H1 (cell line): ENCODE results near the gene LSM3. TPM values are rescaled to one million over a fixed set of nuclear protein-coding genes. Genes with fewer than 3 reads are reported as not detected.

Experiments
- CTCF ChIA-PET: fragments of 300-600 bp; sonication (Branson Sonifier 250); formaldehyde crosslinking; loops from one replicate; lab custom pipeline; 2021; ENCODE audit not compliant: partially characterized antibody; lab: Charles Lee
- POLR2A ChIA-PET: fragments of 300-600 bp; sonication (Branson Sonifier 250); formaldehyde crosslinking; loops from one replicate; lab custom pipeline; 2021; ENCODE audit warnings: inconsistent platforms; ENCODE audit not compliant: partially characterized antibody; lab: Charles Lee
- DNase-seq, 2 experiments: peaks; one replicate each; pipeline versions ENCODE4 v3.0.0 to v3.0.0-alpha.2; 2010 to 2022; ENCODE audit warnings: low spot score in 2 of 2, low read depth in 1 of 2, mixed read lengths in 1 of 2
- FAIRE-seq: peaks from 2 replicates; lab custom pipeline; 2011; peaks lifted over from hg19 to GRCh38; lab: Jason Lieb, UNC
- H2AFZ ChIP-seq: 2 replicates; pipeline ENCODE4 v1.8.1; 2012; ENCODE audit warnings: low read length, inconsistent platforms
- H2AK5ac ChIP-seq: 2 replicates; pipeline ENCODE4 v1.6.1; 2013; ENCODE audit warnings: low read depth, low read length
- H2BK120ac ChIP-seq: replicated peaks from 2 replicates; pipeline ENCODE3; 2013; ENCODE audit warnings: low read depth, low read length, inconsistent platforms
- H2BK12ac ChIP-seq: 2 replicates; pipeline ENCODE4 v1.6.1; 2013; ENCODE audit warnings: low read depth, low read length
- H2BK15ac ChIP-seq: 2 replicates; pipeline ENCODE4 v1.6.1; 2013; ENCODE audit warnings: low read length
- H2BK20ac ChIP-seq: 2 replicates; pipeline ENCODE4 v1.6.1; 2013; ENCODE audit warnings: low read length
- H2BK5ac ChIP-seq: 2 replicates; pipeline ENCODE4 v1.6.1; 2013; ENCODE audit warnings: low read depth, low read length
- H3K14ac ChIP-seq: 2 replicates; pipeline ENCODE4 v1.6.1; 2013; ENCODE audit warnings: inconsistent platforms; ENCODE audit not compliant: insufficient read length
- H3K18ac ChIP-seq: 2 replicates; pipeline ENCODE4 v1.6.1; 2013; ENCODE audit warnings: low read length; ENCODE audit errors: extremely low read depth
- H3K23ac ChIP-seq: 2 replicates; pipeline ENCODE4 v1.6.1; 2013; ENCODE audit warnings: inconsistent platforms; ENCODE audit not compliant: insufficient read length
- H3K23me2 ChIP-seq: 2 replicates; pipeline ENCODE4 v1.6.1; 2013; ENCODE audit warnings: low read depth, low read length
- H3K27ac ChIP-seq: 2 replicates; pipeline ENCODE4 v1.6.1; 2011; ENCODE audit warnings: low read depth, low read length, inconsistent platforms
- H3K27me3 ChIP-seq, 4 experiments: replicated peaks in 1 of 4; 1 replicate in 1 of 4; 2 replicates in 3 of 4; pipeline versions ENCODE4 v1.6.1 to v1.8.1; 2011 to 2013; ENCODE audit warnings: low read length in 3 of 4, mild to moderate bottlenecking in 3 of 4, inconsistent platforms in 2 of 4, mixed read lengths in 2 of 4, moderate library complexity in 1 of 4; ENCODE audit not compliant: control insufficient read depth in 3 of 4, insufficient read depth in 3 of 4; ENCODE audit errors: extremely low read depth in 1 of 4
- H3K36me3 ChIP-seq, 4 experiments: 2 replicates each; pipeline versions ENCODE4 v1.6.1 to v1.8.1; 2011 to 2013; ENCODE audit warnings: mild to moderate bottlenecking in 4 of 4, low read length in 3 of 4, moderate library complexity in 2 of 4, control low read depth in 1 of 4, inconsistent platforms in 1 of 4; ENCODE audit not compliant: insufficient read depth in 4 of 4, control insufficient read depth in 2 of 4
- H3K4ac ChIP-seq: replicated peaks from 2 replicates; pipeline ENCODE3; 2013; ENCODE audit warnings: low read length, low read depth, mixed read lengths, inconsistent platforms; ENCODE audit not compliant: insufficient read length
- H3K4me1 ChIP-seq, 4 experiments: replicated peaks in 1 of 4; 1 replicate in 1 of 4; 2 replicates in 3 of 4; pipeline versions ENCODE4 v1.6.1 to v1.8.1; 2011 to 2013; ENCODE audit warnings: low read length in 3 of 4, inconsistent platforms in 2 of 4, mixed read lengths in 1 of 4; ENCODE audit not compliant: insufficient read depth in 4 of 4, control insufficient read depth in 3 of 4
- H3K4me2 ChIP-seq, 2 experiments: 2 replicates each; pipeline versions ENCODE4 v1.6.1 to v1.8.1; 2011 to 2013; ENCODE audit warnings: low read depth in 2 of 2, low read length in 2 of 2, control low read depth in 1 of 2, inconsistent platforms in 1 of 2, mild to moderate bottlenecking in 1 of 2; ENCODE audit not compliant: insufficient read depth in 1 of 2
- H3K4me3 ChIP-seq, 4 experiments: fragments of 200-600, 300-600 bp in 1 of 4; sonication (generic), shearing (Covaris generic), sonication (Bioruptor Twin) in 1 of 4; 2 replicates each; pipeline versions ENCODE4 v1.5.1 to v1.8.1; 2011 to 2016; ENCODE audit warnings: low read length in 4 of 4, low read depth in 3 of 4, control low read depth in 2 of 4, inconsistent platforms in 2 of 4, mild to moderate bottlenecking in 2 of 4, mixed read lengths in 1 of 4, moderate library complexity in 1 of 4; ENCODE audit not compliant: insufficient read depth in 2 of 4; ENCODE audit errors: extremely low read depth in 1 of 4
- H3K56ac ChIP-seq: replicated peaks from 2 replicates; pipeline ENCODE3; 2013; ENCODE audit warnings: low read depth, mild to moderate bottlenecking, mixed read lengths, low read length, inconsistent platforms; ENCODE audit not compliant: insufficient read length
- H3K79me1 ChIP-seq: 2 replicates; pipeline ENCODE4 v1.6.1; 2013; ENCODE audit warnings: low read depth, low read length, control low read depth
- H3K79me2 ChIP-seq, 2 experiments: 2 replicates each; pipeline versions ENCODE4 v1.6.1 to v1.8.1; 2012 to 2013; ENCODE audit warnings: low read length in 2 of 2, mild to moderate bottlenecking in 2 of 2, inconsistent platforms in 1 of 2; ENCODE audit not compliant: insufficient read depth in 2 of 2, control insufficient read depth in 1 of 2
- H3K9ac ChIP-seq, 4 experiments: replicated peaks in 1 of 4; 1 replicate in 1 of 4; 2 replicates in 3 of 4; pipeline versions ENCODE4 v1.6.1 to v1.8.1; 2011 to 2013; ENCODE audit warnings: low read depth in 3 of 4, low read length in 3 of 4, control low read depth in 2 of 4, mild to moderate bottlenecking in 2 of 4, moderate library complexity in 2 of 4, inconsistent platforms in 1 of 4; ENCODE audit errors: extremely low read depth in 1 of 4
- H3K9me3 ChIP-seq, 2 experiments: 2 replicates each; pipeline versions ENCODE4 v1.6.1 to v1.8.1; 2012 to 2013; ENCODE audit warnings: mild to moderate bottlenecking in 2 of 2, moderate library complexity in 2 of 2, control low read depth in 1 of 2, inconsistent platforms in 1 of 2, low read depth in 1 of 2, low read length in 1 of 2, mixed read lengths in 1 of 2; ENCODE audit not compliant: insufficient read depth in 2 of 2
- H4K20me1 ChIP-seq, 2 experiments: replicated peaks in 1 of 2; 2 replicates each; pipeline versions ENCODE3 to v1.8.1; 2011 to 2013; ENCODE audit warnings: inconsistent platforms in 2 of 2, low read length in 2 of 2, mild to moderate bottlenecking in 1 of 2; ENCODE audit not compliant: insufficient read depth in 2 of 2, control insufficient read depth in 1 of 2
- H4K5ac ChIP-seq: 2 replicates; pipeline ENCODE4 v1.6.1; 2013; ENCODE audit warnings: low read length, low read depth, mixed read lengths, inconsistent platforms; ENCODE audit not compliant: insufficient read length
- H4K8ac ChIP-seq: 2 replicates; pipeline ENCODE4 v1.8.0; 2013; ENCODE audit warnings: mild to moderate bottlenecking, moderate library complexity, low read length, inconsistent platforms; ENCODE audit not compliant: insufficient read depth; ENCODE audit errors: extremely low read depth
- H4K91ac ChIP-seq: replicated peaks from 2 replicates; pipeline ENCODE3; 2013; ENCODE audit warnings: low read length, mixed read lengths, inconsistent platforms; ENCODE audit not compliant: insufficient read length
- BRCA1 ChIP-seq: IDR thresholded peaks from 2 replicates; pipeline ENCODE4 v1.6.1; 2012; ENCODE audit warnings: low read depth, low read length, improper control_type of control experiment
- CREB1 ChIP-seq: IDR thresholded peaks from 2 replicates; pipeline ENCODE4 v1.6.1; 2012; ENCODE audit warnings: inconsistent platforms
- TAF1 ChIP-seq: IDR thresholded peaks from 2 replicates; pipeline ENCODE4 v1.6.1; 2011; ENCODE audit warnings: mild to moderate bottlenecking, low read depth, low read length
- WGBS, 2 experiments: shearing (Covaris generic) in 1 of 2; methylation state at CpG; one replicate each; pipeline versions ENCODE4 v1.1.6 to v1.1.7; 2013 to 2015; ENCODE audit warnings: low lambda C conversion rate in 2 of 2, mixed read lengths in 2 of 2, inconsistent platforms in 1 of 2, low coverage in 1 of 2, missing lambda C conversion rate in 1 of 2; ENCODE audit not compliant: insufficient replicate concordance in 2 of 2, insufficient coverage in 1 of 2, insufficient read length in 1 of 2; ENCODE audit errors: extremely low coverage in 1 of 2, missing lambda C conversion rate in 1 of 2; 5-methylcytosine and 5-hydroxymethylcytosine counted together
- polyA plus RNA-seq, 7 experiments: library from polyadenylated mRNA; depleted of rRNA in 3 of 7; stranded (reverse) in 5 of 7; unstranded in 2 of 7; fragments of >200 nt in 5 of 7; fragments of 200-250 nt in 2 of 7; gene quantifications; 1 replicate in 5 of 7; 2 replicates in 1 of 7; 4 replicates in 1 of 7; pipeline versions ENCODE4 v1.2.1 to v1.2.3, GENCODE V29; 2011 to 2013; ENCODE audit warnings: missing spikeins in 2 of 7, mixed read lengths in 2 of 7
- total RNA-seq: library from RNA; stranded (reverse); fragmentation: NEBNext Ultra II Directional; extraction: Animal tissue kit (Norgen Biotek cat#: 25700); gene quantifications from 2 replicates; pipeline ENCODE4 v1.2.1, GENCODE V29; 2021

The LSM3 gene
- total and polyA plus RNA-seq, 2 of the 8 experiments (the other 6 are each of a cell fraction or from before 2014, with no cell fraction given), result 7.1 to 25.4 TPM

GRCh38 chr3:14135581-14135980 is 43.0 kb upstream of the LSM3 start:
- Histone ChIP-seq H2BK20ac (no peak overlapping the region), H3K56ac (no peak overlapping the region), H3K79me2 (no peaks in the 10 kb centered on the region), H4K20me1 (peaks cover 0 to 12% of the 10 kb centered on the region in 2 experiments), H3K27ac (no peak overlapping the region), H2BK120ac (no peak overlapping the region), H3K27me3 (no peaks in the 10 kb centered on the region), H3K4me3 (no peak overlapping the region), H3K4me1 (no peaks in the 10 kb centered on the region), H3K9ac (no peak overlapping the region), H3K79me1 (no peaks in the 10 kb centered on the region), H3K14ac (no peak overlapping the region), H3K23ac (no peak overlapping the region), H2AFZ (no peak overlapping the region), H3K18ac (no peak overlapping the region), H2BK15ac (no peak overlapping the region), H3K36me3 (peaks cover 8 to 33% (median 21%) of the 10 kb centered on the region in 4 experiments), H2BK5ac (no peak overlapping the region), H2BK12ac (no peak overlapping the region), H3K4me2 (no peak overlapping the region), H4K8ac (no peak overlapping the region), H3K4ac (no peak overlapping the region), H3K23me2 (no peaks in the 10 kb centered on the region), H4K91ac (no peak overlapping the region), H2AK5ac (no peak overlapping the region), H4K5ac (no peak overlapping the region), H3K9me3 (no peaks in the 10 kb centered on the region)
- ChIA-PET CTCF (interaction anchor here (0.8 to 1.9 kb wide), 6 partner anchors 11 to 248 kb away, joined by 3 to 14 read pairs (median 4); partner anchors contain the start of genes CHCHD4 and TMEM43), POLR2A (interaction anchor here (0.9 to 1.6 kb wide), 3 partner anchors 10 to 17 kb away, joined by 3 to 6 read pairs (median 4); partner anchors contain the start of genes CHCHD4 and TMEM43)
- 93% methylated on average over 11 of the region's 11 CpGs; no CpG with 5 or more reads in 1 of the 2 experiments for WGBS, 2 experiments
- DNase-seq (no peak), FAIRE-seq (no peak)
- TF ChIP-seq BRCA1 (no peak), TAF1 (no peak), CREB1 (no peak)
